ENCODE measurements around the gene LMCD1.

Gene LMCD1

GRCh38 chr3:8509961-8510360 is 8.3 kb downstream of the LMCD1 start:
- DNase-seq, result no peak

GRCh38 chr3:8512234-8512633 is 10.6 kb downstream of the LMCD1 start:
- DNase-seq, result no peak

- no peak for DNase-seq
These were observed 14.5 kb downstream of the LMCD1 start for GRCh38 chr3:8516047-8516661.

- DNase-seq, result no peak
These were observed 15.2 kb downstream of the LMCD1 start for GRCh38 chr3:8516783-8517182.

GRCh38 chr3:8517487-8517886 is 15.9 kb downstream of the LMCD1 start:
- no peak for DNase-seq

GRCh38 chr3:8518138-8518537 is 16.5 kb downstream of the LMCD1 start:
- no peak for DNase-seq

GRCh38 chr3:8519156-8519555 is 17.5 kb downstream of the LMCD1 start:
- DNase-seq, result no peak

- no peak for DNase-seq
These were observed 18.3 kb downstream of the LMCD1 start for GRCh38 chr3:8519774-8520448.

- DNase-seq, result no peak
These were observed 19.3 kb downstream of the LMCD1 start for GRCh38 chr3:8520816-8521403.

GRCh38 chr3:8523041-8523440 is 21.4 kb downstream of the LMCD1 start:
- no peak for DNase-seq

- no peak for DNase-seq
These were observed 22.6 kb downstream of the LMCD1 start for GRCh38 chr3:8524249-8524648.

- no peak for DNase-seq
These were observed 23.2 kb downstream of the LMCD1 start for GRCh38 chr3:8524656-8525399.

GRCh38 chr3:8525893-8526292 is 24.3 kb downstream of the LMCD1 start:
- no peak for DNase-seq

- DNase-seq, result no peak
These were observed 27.6 kb downstream of the LMCD1 start for GRCh38 chr3:8529181-8529637.

- DNase-seq, result no peak
These were observed 28.3 kb downstream of the LMCD1 start for GRCh38 chr3:8529738-8530525.

- DNase-seq, result no peak
These were observed 29.0 kb downstream of the LMCD1 start for GRCh38 chr3:8530581-8530980.

GRCh38 chr3:8532251-8532871 is 30.7 kb downstream of the LMCD1 start:
- no peak for DNase-seq

GRCh38 chr3:8536096-8537056 is 34.8 kb downstream of the LMCD1 start:
- DNase-seq, result no peak

- DNase-seq, result no peak
These were observed 35.8 kb downstream of the LMCD1 start for GRCh38 chr3:8537440-8537839.

- DNase-seq, result no peak
These were observed 36.6 kb downstream of the LMCD1 start for GRCh38 chr3:8538223-8538622.

- DNase-seq, result no peak
These were observed 37.3 kb downstream of the LMCD1 start for GRCh38 chr3:8538913-8539312.

All from central memory CD4-positive, alpha-beta T cell (primary cell).